NOMO-1 treated with dmso at 0.1 percent for 144 hours (cell line): Measurements from ENCODE around the gene ARHGEF2.
"Not testable (repeated sequence)": the region's sequence is repeated elsewhere in the genome, so short reads cannot be mapped to it uniquely, and the experiment has no call there.

Experiments
- DNase-seq: peaks from one replicate; lab custom pipeline; 2025; ENCODE audit not compliant: unreplicated experiment; lab: John Stamatoyannopoulos, UW

ARHGEF2 gene

GRCh38 chr1:155993595-155993994 lies 15.2 kb upstream of the ARHGEF2 start:
- DNase-seq: no peak

- DNase-seq: peak; percentile 31
Observed at GRCh38 chr1:155990005-155990739, 11.8 kb upstream of the ARHGEF2 start.

- peak; percentile 63 for DNase-seq
Observed at GRCh38 chr1:155989242-155990004, 11.1 kb upstream of the ARHGEF2 start.

- not testable (repeated sequence) for DNase-seq
Observed at GRCh38 chr1:155984903-155985645, 6.7 kb upstream of the ARHGEF2 start.

- DNase-seq: no peak
Observed at GRCh38 chr1:155984341-155984740, 6.0 kb upstream of the ARHGEF2 start.

- DNase-seq: no peak
Observed at GRCh38 chr1:155983191-155984024, 5.1 kb upstream of the ARHGEF2 start.

- DNase-seq: no peak
Observed at GRCh38 chr1:155982106-155982505, 3.8 kb upstream of the ARHGEF2 start.

GRCh38 chr1:155981266-155982088 lies 3.1 kb upstream of the ARHGEF2 start:
- DNase-seq: peak; percentile 62

- no peak for DNase-seq
Observed at GRCh38 chr1:155979597-155980343, 1.4 kb upstream of the ARHGEF2 start.

GRCh38 chr1:155978973-155979429 lies 654 bp upstream of the ARHGEF2 start:
- peak; percentile 39 for DNase-seq

- DNase-seq: no peak
Observed at GRCh38 chr1:155977690-155978324, 540 bp downstream of the ARHGEF2 start.

GRCh38 chr1:155976913-155977689 lies 1.2 kb downstream of the ARHGEF2 start:
- DNase-seq: no peak

GRCh38 chr1:155976062-155976912 lies 2.1 kb downstream of the ARHGEF2 start:
- peak; percentile 74 for DNase-seq

GRCh38 chr1:155975375-155976061 lies 2.8 kb downstream of the ARHGEF2 start:
- peak; percentile 23 for DNase-seq

- no peak for DNase-seq
Observed at GRCh38 chr1:155974208-155975115, 3.9 kb downstream of the ARHGEF2 start.
